Measurements from ENCODE around the gene DCAF10. TPM values are rescaled to one million over a fixed set of nuclear protein-coding genes. Genes with fewer than 3 reads are reported as not detected.
"Not testable (repeated sequence)": the region's sequence is repeated elsewhere in the genome, so short reads cannot be mapped to it uniquely, and the experiment has no call there.

Gene DCAF10
- total RNA-seq, 1 donor from 2014 or later, result 17.8 TPM

- no peak for DNase-seq (ENCODE audit: low read depth)
- no peak for TF ChIP-seq CTCF (conservative IDR thresholded peaks at IDR 0.05; ENCODE audit: low read depth, low read length)
- H3K4me3 ChIP-seq (ENCODE audit: low read depth, low read length), result no peak overlapping the region
These were observed 4.4 kb upstream of the DCAF10 start for GRCh38 chr9:37796232-37796631.

- DNase-seq (ENCODE audit: low read depth), result no peak
- H3K4me3 ChIP-seq (ENCODE audit: low read depth, low read length), result no peak overlapping the region
- TF ChIP-seq CTCF (conservative IDR thresholded peaks at IDR 0.05; ENCODE audit: low read depth, low read length), result no peak
These were observed 1.9 kb upstream of the DCAF10 start for GRCh38 chr9:37798677-37799076.

GRCh38 chr9:37801287-37801850 is 772 bp downstream of the DCAF10 start:
- TF ChIP-seq CTCF (conservative IDR thresholded peaks at IDR 0.05; ENCODE audit: low read depth, low read length), result no peak
- peak overlapping the region; percentile 75 for H3K4me3 ChIP-seq (ENCODE audit: low read depth, low read length)
- no peak for DNase-seq (ENCODE audit: low read depth)

- TF ChIP-seq CTCF (conservative IDR thresholded peaks at IDR 0.05; ENCODE audit: low read depth, low read length), result no peak
- peak overlapping the region; percentile 75 for H3K4me3 ChIP-seq (ENCODE audit: low read depth, low read length)
- no peak for DNase-seq (ENCODE audit: low read depth)
These were observed 1.5 kb downstream of the DCAF10 start for GRCh38 chr9:37801959-37802711.

GRCh38 chr9:37806271-37806670 is 5.7 kb downstream of the DCAF10 start:
- no peak for DNase-seq (ENCODE audit: low read depth)
- no peak overlapping the region for H3K4me3 ChIP-seq (ENCODE audit: low read depth, low read length)
- TF ChIP-seq CTCF (conservative IDR thresholded peaks at IDR 0.05; ENCODE audit: low read depth, low read length), result no peak

DNA sequence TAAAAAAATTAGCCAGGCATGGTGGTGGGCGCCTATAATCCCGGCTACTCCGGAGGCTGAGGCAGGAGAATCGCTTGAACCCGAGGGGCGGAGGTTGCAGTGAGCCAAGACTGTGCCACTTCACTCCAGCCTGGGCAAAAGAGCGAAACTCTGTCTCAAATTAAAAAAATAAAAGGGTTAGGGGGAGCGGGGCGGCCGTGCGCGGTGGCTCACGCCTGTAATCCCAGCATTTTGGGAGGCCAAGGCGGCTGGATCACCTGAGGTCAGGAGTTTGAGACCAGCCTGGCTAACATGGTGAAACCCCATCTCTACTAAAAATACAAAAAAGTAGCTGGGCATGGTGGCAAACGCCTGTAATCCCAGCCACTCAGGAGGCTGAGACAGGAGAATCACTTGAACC is 9.1 kb downstream of the DCAF10 start:
- DNase-seq (ENCODE audit: low read depth); H3K4me3 ChIP-seq (ENCODE audit: low read depth, low read length): not testable (repeated sequence)

DNA sequence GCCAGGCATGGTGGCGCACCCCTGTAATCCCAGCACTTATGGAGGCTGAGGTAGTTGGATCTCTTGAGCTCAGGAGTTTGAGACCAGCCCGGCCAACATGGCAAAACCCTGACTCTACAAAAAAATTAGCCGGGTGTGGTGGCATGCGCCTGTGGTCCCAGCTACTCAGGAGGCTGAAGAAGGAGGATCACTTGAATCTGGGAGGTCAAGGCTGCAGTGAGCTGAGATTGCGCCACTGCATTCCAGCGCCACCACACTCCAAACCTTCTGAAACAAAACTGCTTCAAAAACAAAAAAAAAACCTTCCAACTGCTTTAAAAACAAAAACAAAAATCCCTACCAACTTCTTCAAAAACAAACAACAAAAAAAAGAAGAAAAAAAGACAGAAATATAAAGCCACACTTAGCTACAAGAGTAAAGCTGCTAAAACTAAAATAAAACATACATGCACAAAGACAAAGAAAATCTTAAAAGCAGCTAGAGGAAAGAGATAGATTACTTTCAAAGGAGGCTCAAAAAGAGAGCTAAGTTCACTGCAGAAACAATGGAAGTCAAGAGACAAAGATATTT is 11.4 kb downstream of the DCAF10 start:
- H3K4me3 ChIP-seq (ENCODE audit: low read depth, low read length), result no peak overlapping the region
- DNase-seq (ENCODE audit: low read depth), result no peak
- no peak for TF ChIP-seq CTCF (conservative IDR thresholded peaks at IDR 0.05; ENCODE audit: low read depth, low read length)

Measured in epithelial cell of proximal tubule (primary cell).